Pancreas (tissue), 10 donors: Measurements from ENCODE around the gene DGCR8. TPM values are rescaled to one million over a fixed set of nuclear protein-coding genes. Genes with fewer than 3 reads are reported as not detected.

Source experiments
- ATAC-seq, 4 donors: fragments of 200-7000 bp; cut with Tn5 transposase; one replicate each; pipeline versions ENCODE4 v1.8.0 to v1.9.1; 2020; ENCODE audit warnings: mild to moderate bottlenecking in 4 of 4, moderate library complexity in 4 of 4
- DNase-seq, 6 donors: peaks; one replicate each; pipeline ENCODE4 v3.0.0-alpha.2; 2020
- FAIRE-seq: peaks from 2 replicates; lab custom pipeline; 2012; peaks lifted over from hg19 to GRCh38; lab: Jason Lieb, UNC
- H3K27ac ChIP-seq, 4 donors: fragments of 200-600 bp; sonication (generic); 1 replicate in 3 of 4; 2 replicates in 1 of 4; pipeline versions ENCODE4 v1.5.0 to v1.8.0; 2020
- H3K27me3 ChIP-seq, 4 donors: fragments of 200-600 bp; one replicate each; pipeline ENCODE4 v1.8.0; 2021
- H3K36me3 ChIP-seq, 3 donors: fragments of 200-600 bp; sonication (generic) in 1 of 3; one replicate each; pipeline versions ENCODE4 v1.5.0 to v1.8.0; 2020 to 2021
- H3K4me1 ChIP-seq, 3 donors: fragments of 200-600 bp; one replicate each; pipeline ENCODE4 v1.8.0; 2021
- H3K4me3 ChIP-seq, 4 donors: fragments of 200-600 bp; sonication (generic) in 2 of 4; one replicate each; pipeline versions ENCODE4 v1.5.0 to v1.8.0; 2020 to 2021
- H3K9me3 ChIP-seq, 4 donors: fragments of 200-600 bp; one replicate each; pipeline ENCODE4 v1.8.0; 2021
- CTCF ChIP-seq, 4 donors: fragments of 200-600 bp; sonication (generic) in 3 of 4; IDR thresholded peaks; one replicate each; pipeline versions ENCODE4 v1.5.0 to v1.8.0; 2021; ENCODE audit warnings: antibody characterized with exemption in 4 of 4
- WGBS, 2 donors: extraction: QIAGEN DNeasy Blood & Tissue Kit; methylation state at CpG; one replicate each; pipeline ENCODE4 v1.1.7; 2013; 5-methylcytosine and 5-hydroxymethylcytosine counted together
- intact Hi-C, 3 donors: fragments of 100-400 bp; cut with DNase I; formaldehyde crosslinking; loops; one replicate each; pipeline versions ENCODE4 v1.11.1 to v1.14.2; 2022
- polyA plus RNA-seq, 2 donors: library from polyadenylated mRNA; stranded (reverse); fragments of 200-250 nt; gene quantifications; one replicate each; pipeline ENCODE4 v1.2.3, GENCODE V29; 2013
- total RNA-seq, 6 donors: library from RNA; stranded (reverse); fragmentation: NEBNext Ultra II Directional in 4 of 6; extraction: Animal tissue kit (Norgen Biotek cat#: 25700) in 4 of 6; gene quantifications; one replicate each; pipeline versions ENCODE4 v1.2.1 to v1.2.4, GENCODE V29; 2021 to 2023
- donor health status: healthy with polysubstance abuse.
- donor health status: DM: no; HTN: no; CAD: no; lungs with moderate emphysema.
- donor health status: DM: no; HTN: no; CAD: no.
- donor health status: control.
- donor health status: control.
- donor health status: Bipolar disorder and iron deficiency.
- donor health status: DM: yes; HTN: yes; CAD: no.
- donor health status: DM: no; HTN: no; CAD: no.
- donor health status: DM: no; HTN: no; CAD: no.
- donor health status: DM: yes; HTN: yes; CAD: no.

The DGCR8 gene
- total and polyA plus RNA-seq, 8 donors: 14.9 to 31.9 (median 18.9) TPM

DNA sequence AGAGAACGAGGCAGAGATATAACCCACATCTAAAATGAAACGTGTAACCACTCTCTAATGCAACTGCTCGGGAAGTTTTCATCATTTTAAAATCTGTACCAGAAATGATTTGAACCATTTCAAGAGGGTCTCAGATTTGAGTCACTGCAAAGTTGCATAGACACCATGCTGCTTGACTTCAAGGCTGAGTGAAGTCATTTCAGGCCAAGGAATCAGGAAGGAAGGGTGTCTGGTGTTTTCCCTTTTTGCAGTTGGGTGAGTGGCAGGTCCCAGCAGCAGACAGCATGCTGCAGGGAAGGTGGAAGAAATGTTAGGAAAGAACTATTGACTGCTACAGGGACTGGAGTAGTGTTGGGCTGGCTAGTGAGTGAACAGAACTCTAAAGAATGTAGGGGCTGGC, 42.6 kb upstream of the DGCR8 start:
- Histone ChIP-seq H3K27ac (no peak overlapping the region), H3K4me1 (peaks cover 9 to 13% (median 13%) of the 10 kb centered on the region in 3 donors), H3K36me3 (no peaks in the 10 kb centered on the region), H3K9me3 (no peaks in the 10 kb centered on the region), H3K4me3 (no peak overlapping the region), H3K27me3 (no peaks in the 10 kb centered on the region)
- intact Hi-C loops: no loop called here
- no peak for TF ChIP-seq CTCF (IDR thresholded peaks at IDR 0.05)
- WGBS, 2 donors: 80 to 83% methylated on average over 3 of the region's 3 CpGs
- ATAC-seq (no peak), FAIRE-seq (no peak), DNase-seq (no peak)

DNA sequence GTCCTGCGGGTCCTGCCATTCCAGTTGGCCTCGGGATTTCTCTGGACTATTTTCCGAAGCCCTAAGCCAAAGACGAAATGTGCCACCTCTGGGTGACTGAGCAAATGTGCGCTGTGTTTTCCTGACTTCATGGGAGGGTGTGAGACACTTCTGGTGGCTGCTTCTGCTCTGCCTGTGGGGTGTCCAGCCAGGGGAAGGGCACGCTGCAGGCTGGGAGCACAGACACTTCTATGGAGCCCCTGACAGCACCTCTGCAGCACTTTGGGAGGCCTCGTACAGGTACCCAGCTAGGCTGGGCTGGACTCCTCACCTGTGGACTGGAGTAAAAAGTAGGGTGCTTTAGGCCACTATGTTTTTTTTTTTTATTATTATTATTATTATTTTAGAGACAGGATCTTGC, 41.5 kb upstream of the DGCR8 start:
- peaks cover 0 to 4% (median 0%) of the 10 kb centered on the region in 3 donors for H3K36me3 ChIP-seq
- no peak for FAIRE-seq
- 81 to 93% methylated on average over 7 of the region's 7 CpGs for WGBS, 2 donors

DNA sequence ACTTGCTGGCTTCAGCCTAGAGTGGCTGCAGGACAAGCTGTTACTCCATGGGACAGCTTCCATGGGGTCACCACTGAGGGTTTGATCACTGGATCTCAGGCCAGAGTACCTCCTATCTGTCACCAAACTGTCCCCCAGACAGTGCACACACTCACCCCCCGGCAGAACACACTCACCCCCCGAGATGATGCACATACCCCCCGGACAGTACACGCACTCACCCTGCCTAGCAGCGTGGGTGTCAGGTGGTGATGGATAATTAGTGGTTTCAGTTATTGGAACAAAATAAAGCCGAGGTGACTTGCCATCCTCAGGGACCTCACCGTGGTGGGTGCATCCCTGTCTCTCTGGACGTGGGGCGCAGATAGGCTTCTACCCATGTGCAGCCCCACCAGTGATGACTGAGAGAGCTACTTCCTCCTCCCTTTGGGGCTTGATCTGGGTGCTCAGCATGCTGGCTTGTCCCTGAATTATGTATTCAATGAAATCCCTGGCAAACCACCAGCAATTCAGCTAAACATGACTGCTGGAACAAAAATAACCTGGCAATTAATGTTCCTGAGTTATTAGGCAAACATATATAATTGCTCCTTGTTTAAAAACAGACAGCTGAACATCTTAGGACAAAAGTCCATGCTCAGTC, 40.2 kb upstream of the DGCR8 start:
- TF ChIP-seq CTCF (IDR thresholded peaks at IDR 0.05): no peak
- DNase-seq: peak in 1 of 6 donors; percentile 13
- 88 to 90% methylated on average over 9 of the region's 9 CpGs for WGBS, 2 donors
- no peaks in the 10 kb centered on the region for H3K9me3 ChIP-seq
- H3K4me3 ChIP-seq: no peak overlapping the region
- H3K4me1 ChIP-seq: no peaks in the 10 kb centered on the region
- H3K27ac ChIP-seq: no peak overlapping the region
- peaks cover 0 to 4% (median 0%) of the 10 kb centered on the region in 3 donors for H3K36me3 ChIP-seq
- H3K27me3 ChIP-seq: no peaks in the 10 kb centered on the region
- no peak for FAIRE-seq
- intact Hi-C loops: no loop called here
- ATAC-seq: peak in 2 of 4 donors; percentile 38 to 55

More for the DNA sequence above, 41.5 kb upstream of the DGCR8 start:
- TF ChIP-seq CTCF (IDR thresholded peaks at IDR 0.05): no peak
- Histone ChIP-seq H3K27me3 (no peaks in the 10 kb centered on the region), H3K4me3 (no peak overlapping the region), H3K9me3 (no peaks in the 10 kb centered on the region), H3K27ac (no peak overlapping the region), H3K4me1 (peaks cover 1 to 2% (median 1%) of the 10 kb centered on the region in 3 donors)
- intact Hi-C loops: no loop called here
- ATAC-seq: no peak
- DNase-seq: peak in 1 of 6 donors; percentile 20

DNA sequence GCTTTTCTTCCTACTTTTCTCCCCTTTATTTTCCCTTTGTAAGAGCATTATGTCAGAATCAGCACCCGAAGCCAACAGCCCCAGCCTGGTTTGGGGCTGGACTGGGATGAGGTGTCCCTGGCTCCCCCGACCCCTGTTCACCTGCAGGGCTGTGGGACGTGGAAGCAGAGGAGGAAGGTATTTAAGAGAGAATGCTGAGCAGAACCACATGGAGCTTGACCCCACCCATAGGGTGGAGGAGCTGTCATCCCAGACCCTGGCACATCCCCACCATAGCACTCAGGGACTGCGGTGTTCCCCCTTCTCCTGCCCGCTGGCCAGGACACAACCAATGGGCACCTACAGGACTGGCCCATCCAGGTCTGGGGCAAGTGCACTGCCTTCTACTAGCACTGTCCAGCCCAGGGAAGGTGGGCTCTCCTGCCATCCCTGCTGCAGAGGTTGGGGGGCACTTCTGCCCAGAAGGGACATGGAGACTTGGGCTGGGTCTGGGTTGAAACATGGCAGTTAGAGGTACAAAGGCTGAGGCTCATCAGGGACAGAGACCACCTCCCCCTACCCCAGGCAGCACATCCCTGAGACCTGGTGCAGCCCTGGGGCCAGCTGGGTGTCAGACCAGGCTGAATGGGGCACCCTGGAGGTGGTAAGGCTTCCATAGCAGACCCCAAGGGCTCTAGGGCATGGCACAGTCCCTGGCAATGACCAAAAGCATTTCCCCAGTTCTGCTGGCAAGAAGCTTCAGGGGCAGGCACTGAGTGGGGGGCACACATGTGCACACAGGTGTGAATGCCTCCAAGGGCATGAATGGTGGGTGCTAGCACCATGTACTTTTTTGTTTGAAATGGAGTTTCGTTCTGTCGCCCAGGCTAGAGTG, 39.5 kb upstream of the DGCR8 start:
- Histone ChIP-seq H3K36me3 (peaks cover 0 to 4% (median 0%) of the 10 kb centered on the region in 3 donors), H3K27me3 (no peaks in the 10 kb centered on the region), H3K9me3 (no peaks in the 10 kb centered on the region), H3K4me3 (no peak overlapping the region), H3K27ac (no peak overlapping the region), H3K4me1 (no peaks in the 10 kb centered on the region)
- TF ChIP-seq CTCF (IDR thresholded peaks at IDR 0.05): no peak
- FAIRE-seq (no peak), ATAC-seq (no peak), DNase-seq (peak in 1 of 6 donors; percentile 43)
- 97% methylated on average over 7 of the region's 7 CpGs for WGBS, 2 donors
- intact Hi-C loops: no loop called here
